DOHH2 (cell line): ENCODE data around the gene KDM4C.

Experiments used
- EZH2phosphoT487 ChIP-seq: fragments of 200-600 bp; sonication (generic); IDR thresholded peaks from 2 replicates; pipeline ENCODE4 v1.6.1; 2017; ENCODE audit warnings: borderline replicate concordance, mild to moderate bottlenecking, antibody characterized with exemption, low read length, moderate library complexity, mixed read lengths
- TF ChIP-seq, protein P1 (sequence below): fragments of 200-600 bp; sonication (generic); IDR thresholded peaks from one replicate; pipeline ENCODE4 v1.5.1; 2014; ENCODE audit warnings: antibody characterized with exemption, mild to moderate bottlenecking, low read depth, low read length; ENCODE audit not compliant: poor library complexity, severe bottlenecking

- TF ChIP-seq, protein P1, sequence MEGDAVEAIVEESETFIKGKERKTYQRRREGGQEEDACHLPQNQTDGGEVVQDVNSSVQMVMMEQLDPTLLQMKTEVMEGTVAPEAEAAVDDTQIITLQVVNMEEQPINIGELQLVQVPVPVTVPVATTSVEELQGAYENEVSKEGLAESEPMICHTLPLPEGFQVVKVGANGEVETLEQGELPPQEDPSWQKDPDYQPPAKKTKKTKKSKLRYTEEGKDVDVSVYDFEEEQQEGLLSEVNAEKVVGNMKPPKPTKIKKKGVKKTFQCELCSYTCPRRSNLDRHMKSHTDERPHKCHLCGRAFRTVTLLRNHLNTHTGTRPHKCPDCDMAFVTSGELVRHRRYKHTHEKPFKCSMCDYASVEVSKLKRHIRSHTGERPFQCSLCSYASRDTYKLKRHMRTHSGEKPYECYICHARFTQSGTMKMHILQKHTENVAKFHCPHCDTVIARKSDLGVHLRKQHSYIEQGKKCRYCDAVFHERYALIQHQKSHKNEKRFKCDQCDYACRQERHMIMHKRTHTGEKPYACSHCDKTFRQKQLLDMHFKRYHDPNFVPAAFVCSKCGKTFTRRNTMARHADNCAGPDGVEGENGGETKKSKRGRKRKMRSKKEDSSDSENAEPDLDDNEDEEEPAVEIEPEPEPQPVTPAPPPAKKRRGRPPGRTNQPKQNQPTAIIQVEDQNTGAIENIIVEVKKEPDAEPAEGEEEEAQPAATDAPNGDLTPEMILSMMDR, result no peak
- no peak for TF ChIP-seq EZH2phosphoT487
Observed at GRCh38 chr9:7143645-7144200, 385.9 kb downstream of the KDM4C start.
